Choroid plexus epithelial cell (primary cell): ENCODE results near the gene PGLYRP2.
A peak's percentile ranks its signal among the peaks of the same experiment; 100 is the strongest.

Experiments
- DNase-seq: peaks from one replicate; pipeline ENCODE4 v3.0.0-alpha.2; 2010; ENCODE audit warnings: low read depth
- H3K4me3 ChIP-seq: 2 replicates; pipeline ENCODE4 v1.5.1; 2011; ENCODE audit warnings: low read depth, mild to moderate bottlenecking, control low read depth, low read length, moderate library complexity
- TF ChIP-seq, protein P1 (sequence below): conservative IDR thresholded peaks from 2 replicates; pipeline ENCODE4 v1.5.1; 2011; ENCODE audit warnings: low read depth, mild to moderate bottlenecking, control low read depth, inconsistent platforms, low read length, moderate library complexity

PGLYRP2 gene

DNA sequence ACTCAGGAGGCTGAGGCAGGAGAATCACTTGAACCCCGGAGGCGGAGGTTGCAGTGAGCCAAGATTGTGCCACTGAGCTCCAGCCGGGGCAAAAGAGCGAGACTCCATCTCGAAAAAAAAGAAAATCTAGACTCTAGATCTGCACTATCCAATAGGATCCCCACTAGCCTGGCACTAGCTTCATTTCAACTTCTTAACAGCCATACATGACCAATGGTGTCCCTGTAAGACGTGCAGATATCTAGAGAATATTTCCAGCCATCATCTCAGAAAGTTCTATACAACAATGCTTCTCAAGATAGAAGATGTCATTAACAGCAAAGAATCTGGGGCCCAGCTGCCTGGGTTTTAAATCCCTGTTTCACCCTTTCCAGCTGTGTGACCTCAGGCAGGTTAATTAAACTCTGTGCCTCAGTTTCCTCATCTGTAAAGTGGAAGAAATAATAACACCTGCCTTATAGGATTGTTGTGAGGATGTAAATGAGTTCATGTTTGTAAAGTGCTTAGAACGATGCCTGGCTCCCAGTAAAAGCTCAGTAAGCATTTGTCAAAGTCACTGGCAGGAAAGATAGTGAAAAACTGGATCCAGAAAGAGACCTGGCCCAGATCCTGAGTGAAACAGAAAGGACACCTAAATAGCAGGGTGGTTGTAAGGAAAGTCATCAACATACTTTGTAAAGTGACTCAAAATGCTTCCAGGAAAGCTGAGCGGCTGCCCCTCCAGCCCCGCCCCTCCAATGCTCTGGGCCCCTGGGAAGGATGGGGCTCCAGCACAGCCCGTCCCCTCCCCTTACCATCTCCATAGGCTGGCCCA is 43.1 kb downstream of the PGLYRP2 start:
- TF ChIP-seq, protein P1, sequence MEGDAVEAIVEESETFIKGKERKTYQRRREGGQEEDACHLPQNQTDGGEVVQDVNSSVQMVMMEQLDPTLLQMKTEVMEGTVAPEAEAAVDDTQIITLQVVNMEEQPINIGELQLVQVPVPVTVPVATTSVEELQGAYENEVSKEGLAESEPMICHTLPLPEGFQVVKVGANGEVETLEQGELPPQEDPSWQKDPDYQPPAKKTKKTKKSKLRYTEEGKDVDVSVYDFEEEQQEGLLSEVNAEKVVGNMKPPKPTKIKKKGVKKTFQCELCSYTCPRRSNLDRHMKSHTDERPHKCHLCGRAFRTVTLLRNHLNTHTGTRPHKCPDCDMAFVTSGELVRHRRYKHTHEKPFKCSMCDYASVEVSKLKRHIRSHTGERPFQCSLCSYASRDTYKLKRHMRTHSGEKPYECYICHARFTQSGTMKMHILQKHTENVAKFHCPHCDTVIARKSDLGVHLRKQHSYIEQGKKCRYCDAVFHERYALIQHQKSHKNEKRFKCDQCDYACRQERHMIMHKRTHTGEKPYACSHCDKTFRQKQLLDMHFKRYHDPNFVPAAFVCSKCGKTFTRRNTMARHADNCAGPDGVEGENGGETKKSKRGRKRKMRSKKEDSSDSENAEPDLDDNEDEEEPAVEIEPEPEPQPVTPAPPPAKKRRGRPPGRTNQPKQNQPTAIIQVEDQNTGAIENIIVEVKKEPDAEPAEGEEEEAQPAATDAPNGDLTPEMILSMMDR = no peak
- DNase-seq = no peak
- H3K4me3 ChIP-seq = no peak overlapping the region

DNA sequence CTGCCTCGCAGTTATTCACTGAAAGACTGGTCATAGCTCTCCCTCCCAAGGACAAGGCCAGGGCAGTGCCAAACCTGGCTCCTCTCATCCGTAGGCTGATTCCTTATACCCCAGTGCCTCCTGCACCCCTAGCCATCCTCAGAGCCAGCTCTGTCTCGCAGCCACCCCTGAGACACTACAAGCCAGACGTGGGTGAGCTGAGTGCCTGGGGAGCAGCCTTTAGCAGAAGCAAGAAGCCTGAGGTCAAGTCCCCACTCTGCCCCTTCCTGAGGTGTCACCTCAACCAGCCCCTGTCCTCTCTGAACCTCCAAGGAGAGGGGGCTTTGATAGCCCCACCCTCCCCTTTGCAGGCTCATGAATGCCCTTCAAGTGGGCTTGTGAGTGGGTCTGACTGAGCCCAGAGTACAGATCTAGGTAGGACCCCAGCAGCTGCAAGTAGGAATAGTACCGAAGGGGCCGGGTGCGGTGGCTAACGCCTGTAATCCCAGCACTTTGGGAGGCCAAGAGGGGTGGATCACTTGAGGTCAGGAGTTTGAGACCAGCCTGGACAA is 45.7 kb downstream of the PGLYRP2 start:
- no peak for DNase-seq
- TF ChIP-seq, protein P1 = no peak
- H3K4me3 ChIP-seq = peak overlapping the region; percentile 82

- TF ChIP-seq, protein P1 = no peak
- H3K4me3 ChIP-seq = peak overlapping the region; percentile 82
- DNase-seq = peak; percentile 93
These were observed 46.4 kb downstream of the PGLYRP2 start for GRCh38 chr19:15432629-15433518.

DNA sequence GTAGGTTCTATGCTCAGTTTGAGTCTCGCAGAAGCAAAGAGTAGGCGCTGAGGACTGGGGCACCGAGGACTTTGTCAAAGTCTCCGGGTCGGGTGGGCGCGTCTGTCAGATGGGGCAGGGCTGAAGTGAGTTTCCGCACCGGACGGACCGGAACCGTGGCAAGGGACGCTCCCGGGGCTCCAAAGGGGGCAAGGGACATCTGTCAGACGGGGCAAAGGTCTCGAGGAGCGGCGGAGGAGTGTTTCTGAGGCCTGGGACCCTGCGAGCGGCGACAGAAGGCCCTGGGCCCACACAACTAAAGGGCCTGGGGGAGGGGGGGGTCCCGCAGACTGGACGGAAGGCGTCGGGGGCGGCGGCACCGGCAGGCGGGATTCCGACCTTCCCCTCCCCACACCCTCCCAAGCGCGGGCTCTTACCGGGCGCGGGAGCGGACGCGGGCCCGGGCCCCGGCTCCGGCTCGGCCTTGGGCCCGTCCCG is 47.2 kb downstream of the PGLYRP2 start:
- DNase-seq = no peak
- TF ChIP-seq, protein P1 = no peak
- peak overlapping the region; percentile 82 for H3K4me3 ChIP-seq

DNA sequence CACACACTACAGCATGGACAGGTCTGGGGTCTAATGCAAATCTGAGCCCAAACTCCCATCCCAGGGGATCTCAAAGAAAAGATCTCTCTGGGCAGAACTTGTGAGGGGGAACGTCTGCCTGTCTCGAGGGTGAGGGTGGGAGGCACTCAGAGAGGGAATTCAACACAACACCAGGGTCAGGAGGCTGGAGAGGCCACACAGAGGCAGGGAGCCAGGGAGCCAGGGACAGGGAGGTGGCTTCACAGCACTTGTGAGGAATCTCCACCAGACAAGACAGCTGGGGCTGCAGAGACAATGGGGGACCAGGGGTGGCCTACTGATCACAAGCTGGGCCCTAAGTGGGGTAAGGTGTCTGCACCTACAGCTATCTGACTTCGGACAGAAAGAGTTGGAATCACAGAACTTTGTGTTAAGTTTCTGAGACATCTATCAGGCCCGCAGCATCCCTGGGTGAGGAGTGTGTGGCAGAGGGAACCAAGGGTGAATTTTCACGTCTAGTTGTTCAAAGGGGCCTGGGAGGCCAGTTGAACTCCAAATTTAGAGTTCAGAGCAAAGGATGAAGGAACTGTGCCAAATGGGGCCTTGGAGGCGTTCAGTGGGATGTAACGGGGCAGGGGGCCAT is 47.8 kb downstream of the PGLYRP2 start:
- peak overlapping the region; percentile 82 for H3K4me3 ChIP-seq
- DNase-seq = no peak
- TF ChIP-seq, protein P1 = no peak

DNA sequence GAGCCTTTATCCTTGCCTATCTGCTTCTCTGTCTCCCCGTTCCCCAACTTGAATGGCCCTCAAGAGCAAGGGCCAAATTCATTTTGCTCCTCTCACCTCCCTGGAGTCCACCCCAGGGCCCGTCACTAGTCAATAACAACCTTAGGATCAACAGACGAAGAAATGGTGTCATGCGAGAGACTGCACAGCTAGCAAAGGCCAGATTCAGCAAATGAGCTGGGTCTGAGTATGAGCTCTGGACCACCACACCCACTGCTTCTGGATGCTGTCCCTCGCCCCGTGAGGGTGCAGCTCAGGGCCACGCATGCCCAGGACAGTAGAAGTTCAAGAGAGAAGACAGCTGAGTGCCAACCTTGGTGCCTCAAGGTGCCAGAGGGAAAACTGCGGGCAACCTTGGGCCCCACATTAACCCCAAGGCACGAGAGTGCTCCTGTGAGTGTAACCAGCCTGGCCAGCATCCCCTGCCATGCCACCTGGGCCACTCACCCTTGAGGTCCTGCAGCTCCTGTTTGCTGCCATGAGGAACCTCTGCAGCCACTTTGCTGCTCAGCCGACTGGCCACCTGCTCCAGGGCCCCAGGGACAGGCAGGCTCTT is 48.7 kb downstream of the PGLYRP2 start:
- DNase-seq = no peak
- TF ChIP-seq, protein P1 = no peak
- peak overlapping the region; percentile 7 for H3K4me3 ChIP-seq
